Spleen (tissue), 11 donors: ENCODE results near the gene PLXNB1. TPM values are rescaled to one million over a fixed set of nuclear protein-coding genes. Genes with fewer than 3 reads are reported as not detected.
A peak's percentile ranks its signal among the peaks of the same experiment; 100 is the strongest.

Experiments used
- DNase-seq: peaks from one replicate; pipeline ENCODE4 v3.0.0-alpha.2; 2020
- H3K27ac ChIP-seq, 8 donors: fragments of 200-600 bp; sonication (generic) in 7 of 8; 1 replicate in 4 of 8; 2 replicates in 4 of 8; pipeline versions ENCODE4 v1.5.0 to v1.8.0; 2016 to 2021; ENCODE audit warnings: inconsistent platforms in 4 of 8, mild to moderate bottlenecking in 4 of 8, moderate library complexity in 1 of 8
- H3K27me3 ChIP-seq, 7 donors: fragments of 200-600 bp; sonication (generic) in 6 of 7; replicated peaks in 1 of 7; 1 replicate in 4 of 7; 2 replicates in 3 of 7; pipeline versions ENCODE4 v1.5.0 to v1.8.0; 2016 to 2021; ENCODE audit warnings: inconsistent platforms in 3 of 7, mild to moderate bottlenecking in 1 of 7
- H3K36me3 ChIP-seq, 6 donors: fragments of 200-600 bp; sonication (generic) in 5 of 6; 1 replicate in 4 of 6; 2 replicates in 2 of 6; pipeline versions ENCODE4 v1.5.0 to v1.8.0; 2016 to 2021; ENCODE audit warnings: inconsistent platforms in 2 of 6
- H3K4me1 ChIP-seq, 6 donors: fragments of 200-600 bp; sonication (generic) in 5 of 6; 1 replicate in 3 of 6; 2 replicates in 3 of 6; pipeline versions ENCODE4 v1.5.0 to v1.8.0; 2016 to 2021; ENCODE audit warnings: inconsistent platforms in 3 of 6
- H3K4me3 ChIP-seq, 8 donors: fragments of 200-600 bp; sonication (generic) in 7 of 8; 1 replicate in 4 of 8; 2 replicates in 4 of 8; pipeline versions ENCODE4 v1.5.0 to v1.8.0; 2016 to 2021; ENCODE audit warnings: inconsistent platforms in 4 of 8, mild to moderate bottlenecking in 4 of 8, moderate library complexity in 2 of 8
- H3K9me3 ChIP-seq, 8 donors: fragments of 200-600 bp; sonication (generic) in 7 of 8; 1 replicate in 4 of 8; 2 replicates in 4 of 8; pipeline versions ENCODE4 v1.5.0 to v1.8.0; 2016 to 2021; ENCODE audit warnings: inconsistent platforms in 4 of 8
- POLR2A ChIP-seq, 3 donors: fragments of 450-650 bp; IDR thresholded peaks; one replicate each; pipeline ENCODE4 v1.5.1; 2017; ENCODE audit warnings: antibody characterized with exemption in 3 of 3, mild to moderate bottlenecking in 1 of 3
- POLR2AphosphoS5 ChIP-seq, 3 donors: sonication (generic); formaldehyde crosslinking; IDR thresholded peaks; one replicate each; pipeline ENCODE4 v1.5.1; 2017; ENCODE audit warnings: antibody characterized with exemption in 3 of 3
- WGBS, 5 donors: extraction: QIAGEN DNeasy Blood & Tissue Kit in 3 of 5; methylation state at CpG; one replicate each; pipeline versions ENCODE4 v1.1.5 to v1.1.7; 2013 to 2018; 5-methylcytosine and 5-hydroxymethylcytosine counted together
- intact Hi-C: fragments of 100-400 bp; cut with DNase I; formaldehyde crosslinking; loops from one replicate; pipeline ENCODE4 v1.15.0; 2023; ENCODE audit warnings: low total_unique reads
- polyA plus RNA-seq, 3 donors: library from polyadenylated mRNA; stranded (reverse); fragments of 200-250 nt; gene quantifications; one replicate each; pipeline ENCODE4 v1.2.1, GENCODE V29; 2013
- total RNA-seq, 7 donors: library from RNA; depleted of rRNA in 3 of 7; stranded (reverse); fragments of >200 nt in 3 of 7; fragmentation: NEBNext Ultra II Directional in 4 of 7; extraction: Animal tissue kit (Norgen Biotek cat#: 25700) in 4 of 7; gene quantifications; one replicate each; pipeline versions ENCODE4 v1.1.0 to v1.2.1, GENCODE V29; 2016 to 2021
- TF ChIP-seq, protein P1 (sequence below), 11 experiments: fragments of 200-600 bp in 7 of 11; fragments of 450-650 bp in 4 of 11; sonication (generic) in 4 of 11; IDR thresholded peaks in 8 of 11; conservative IDR thresholded peaks in 3 of 11; 1 replicate in 7 of 11; 2 replicates in 4 of 11; pipeline versions ENCODE4 v1.4.0 to v1.8.0; 2016 to 2021; ENCODE audit warnings: antibody characterized with exemption in 11 of 11, inconsistent platforms in 4 of 11, mild to moderate bottlenecking in 1 of 11
- donor health status: healthy with polysubstance abuse.
- donor health status: DM: no; HTN: no; CAD: no; lungs with moderate emphysema.
- donor health status: DM: no; HTN: no; CAD: no.
- donor health status: Bipolar disorder and iron deficiency.
- donor health status: healthy.
- donor health status: DM: no; HTN: no; CAD: no.
- donor health status: DM: yes; HTN: yes; CAD: no.

The PLXNB1 gene
- total and polyA plus RNA-seq, 10 donors = 12.3 to 95.9 (median 54.2) TPM

DNA sequence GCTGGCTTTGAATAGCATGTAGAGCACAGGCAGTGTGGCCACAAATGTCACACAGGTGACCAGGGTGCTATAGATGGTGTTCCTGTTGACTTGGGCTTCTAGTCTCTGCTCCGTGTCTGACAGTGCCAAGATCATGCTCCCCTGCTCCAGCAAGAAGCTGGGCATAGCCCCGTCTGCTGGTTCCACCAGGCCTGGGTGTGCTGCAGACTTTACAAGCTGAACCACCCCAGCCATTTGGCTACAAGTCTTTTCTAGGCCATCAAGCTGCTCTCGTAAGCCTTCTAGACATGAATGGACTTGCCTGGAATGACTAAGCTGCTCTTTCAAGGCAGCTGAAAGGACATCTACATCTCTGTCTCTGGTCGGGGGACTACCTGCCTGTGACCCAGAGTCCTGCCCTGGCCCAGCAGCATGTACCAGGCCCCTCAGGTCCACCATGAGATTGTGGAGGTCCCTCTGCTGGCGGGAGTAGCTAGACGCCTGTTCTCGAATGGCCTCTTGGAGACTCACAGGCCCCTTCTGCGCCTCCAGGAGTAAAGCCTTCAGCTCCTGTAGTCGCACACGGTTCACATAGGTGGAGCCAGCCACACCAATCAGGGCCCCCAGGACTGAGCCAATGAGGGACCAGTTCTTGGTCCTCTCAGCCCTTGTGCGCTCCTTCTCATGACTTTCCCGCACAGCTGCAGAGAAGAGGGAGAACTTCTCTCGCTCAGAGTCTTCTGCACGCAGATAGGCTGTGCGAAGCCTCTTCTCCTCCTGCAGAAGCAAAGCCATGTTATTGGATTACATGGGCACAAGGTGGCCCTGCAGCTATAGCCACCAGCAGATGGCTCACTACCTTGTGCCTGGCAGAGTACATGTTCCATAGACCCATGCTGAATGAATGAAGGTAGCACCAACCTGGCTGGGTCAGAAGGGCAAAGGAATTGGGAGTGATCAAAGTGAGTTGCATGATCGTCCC, 2.8 kb upstream of the PLXNB1 start:
- peak overlapping the region in 7 of 8 donors; percentile 5 to 56 (median 32) for H3K4me3 ChIP-seq
- peaks cover 11 to 85% (median 58%) of the 10 kb centered on the region in 6 donors for H3K4me1 ChIP-seq
- no peaks in the 10 kb centered on the region for H3K9me3 ChIP-seq
- DNase-seq = peak; percentile 51
- 78 to 91% (median 88%) methylated on average over 10 to 16 of the region's 16 CpGs for WGBS, 5 donors
- peaks cover 0 to 34% (median 18%) of the 10 kb centered on the region in 6 donors for H3K36me3 ChIP-seq
- H3K27ac ChIP-seq = peak overlapping the region in 6 of 8 donors; percentile 27 to 89 (median 74)
- TF ChIP-seq POLR2A (IDR thresholded peaks at IDR 0.05) (no peak), POLR2AphosphoS5 (IDR thresholded peaks at IDR 0.05) (no peak)
- TF ChIP-seq, protein P1, sequence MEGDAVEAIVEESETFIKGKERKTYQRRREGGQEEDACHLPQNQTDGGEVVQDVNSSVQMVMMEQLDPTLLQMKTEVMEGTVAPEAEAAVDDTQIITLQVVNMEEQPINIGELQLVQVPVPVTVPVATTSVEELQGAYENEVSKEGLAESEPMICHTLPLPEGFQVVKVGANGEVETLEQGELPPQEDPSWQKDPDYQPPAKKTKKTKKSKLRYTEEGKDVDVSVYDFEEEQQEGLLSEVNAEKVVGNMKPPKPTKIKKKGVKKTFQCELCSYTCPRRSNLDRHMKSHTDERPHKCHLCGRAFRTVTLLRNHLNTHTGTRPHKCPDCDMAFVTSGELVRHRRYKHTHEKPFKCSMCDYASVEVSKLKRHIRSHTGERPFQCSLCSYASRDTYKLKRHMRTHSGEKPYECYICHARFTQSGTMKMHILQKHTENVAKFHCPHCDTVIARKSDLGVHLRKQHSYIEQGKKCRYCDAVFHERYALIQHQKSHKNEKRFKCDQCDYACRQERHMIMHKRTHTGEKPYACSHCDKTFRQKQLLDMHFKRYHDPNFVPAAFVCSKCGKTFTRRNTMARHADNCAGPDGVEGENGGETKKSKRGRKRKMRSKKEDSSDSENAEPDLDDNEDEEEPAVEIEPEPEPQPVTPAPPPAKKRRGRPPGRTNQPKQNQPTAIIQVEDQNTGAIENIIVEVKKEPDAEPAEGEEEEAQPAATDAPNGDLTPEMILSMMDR (IDR thresholded peaks at IDR 0.05 in 8 of 11, conservative IDR thresholded peaks at IDR 0.05 in 3 of 11) = peak in 3 of 11 experiments; percentile 21 to 25 (median 21)
- intact Hi-C loops = loop anchor here (10.0 kb wide), 1 partner anchor 158 kb away; no protein-coding TSS in a partner anchor
- peaks cover 0 to 25% (median 9%) of the 10 kb centered on the region in 7 donors for H3K27me3 ChIP-seq

DNA sequence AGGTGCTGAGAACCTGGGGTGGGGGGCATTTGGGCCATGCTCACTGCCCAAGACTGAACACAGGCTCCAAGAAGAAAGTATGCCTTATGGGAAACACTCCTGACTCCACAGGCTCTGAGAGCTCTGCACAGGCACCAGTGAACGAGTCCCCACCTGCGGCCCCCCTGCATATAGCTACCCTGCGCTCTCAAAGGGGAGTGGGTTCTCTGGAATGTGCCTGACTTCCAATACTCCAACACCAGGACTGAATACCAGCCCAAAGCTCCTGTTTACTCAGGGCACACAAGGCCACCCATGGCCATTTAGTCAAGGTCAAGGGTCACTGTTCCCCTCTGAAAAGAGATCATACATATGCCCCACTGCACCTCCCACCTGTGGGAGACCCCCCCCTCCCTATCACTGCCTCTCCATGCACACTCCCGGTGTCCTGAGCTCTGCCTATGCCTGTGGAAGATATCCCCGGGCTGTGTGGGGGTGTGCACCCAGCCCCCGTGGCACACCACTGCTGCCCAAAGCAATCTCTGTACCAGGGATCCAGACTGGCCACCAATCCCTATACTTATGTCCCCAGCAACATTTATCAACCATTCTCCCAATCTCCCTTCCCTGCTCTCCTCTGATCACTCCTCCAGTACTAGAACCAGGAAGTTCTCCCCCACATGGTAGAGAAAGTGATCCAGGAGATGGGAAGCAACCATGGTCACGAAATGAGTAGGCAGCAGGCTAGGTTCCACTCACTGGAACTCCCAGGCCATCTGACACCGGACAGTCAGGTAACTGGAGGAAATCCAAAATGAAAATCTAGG, 1.5 kb upstream of the PLXNB1 start:
- Histone ChIP-seq H3K27ac (peak overlapping the region in 5 of 8 donors; percentile 4 to 89 (median 85)), H3K36me3 (peaks cover 0 to 34% (median 18%) of the 10 kb centered on the region in 6 donors), H3K27me3 (peaks cover 0 to 25% (median 9%) of the 10 kb centered on the region in 7 donors), H3K4me1 (peaks cover 15 to 96% (median 63%) of the 10 kb centered on the region in 6 donors), H3K4me3 (no peak overlapping the region), H3K9me3 (no peaks in the 10 kb centered on the region)
- peak; percentile 43 for DNase-seq
- WGBS, 5 donors = 83 to 95% (median 88%) methylated on average over 7 to 8 of the region's 8 CpGs
- intact Hi-C loops = loop anchor here (10.0 kb wide), 1 partner anchor 157 kb away; no protein-coding TSS in a partner anchor
- TF ChIP-seq, protein P1 (IDR thresholded peaks at IDR 0.05 in 8 of 11, conservative IDR thresholded peaks at IDR 0.05 in 3 of 11) = no peak
- TF ChIP-seq POLR2A (IDR thresholded peaks at IDR 0.05) (no peak), POLR2AphosphoS5 (IDR thresholded peaks at IDR 0.05) (no peak)

DNA sequence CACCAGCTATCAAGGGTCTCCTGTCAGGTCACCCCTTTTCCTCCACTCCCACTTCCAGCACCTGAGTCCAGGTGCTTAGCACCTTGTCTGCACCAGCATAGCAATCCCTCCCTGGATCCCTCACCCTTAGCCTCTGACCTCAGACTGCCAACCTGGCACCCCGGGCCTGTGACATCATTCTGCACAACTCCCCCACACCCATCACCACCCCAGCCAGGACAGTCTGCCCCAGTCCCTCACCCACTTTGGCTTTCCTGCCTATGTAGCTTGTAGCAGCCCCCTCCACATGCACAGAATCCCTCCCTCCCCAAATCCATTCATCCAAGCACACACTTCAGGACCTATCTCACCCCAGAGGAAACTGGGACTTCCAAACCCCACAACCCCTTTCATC, 819 bp upstream of the PLXNB1 start:
- no peak for DNase-seq
- peak overlapping the region in 5 of 8 donors; percentile 82 to 89 (median 86) for H3K27ac ChIP-seq
- intact Hi-C loops = loop anchor here (10.0 kb wide), 1 partner anchor 156 kb away; no protein-coding TSS in a partner anchor
- no peaks in the 10 kb centered on the region for H3K9me3 ChIP-seq
- H3K4me1 ChIP-seq = peaks cover 10 to 96% (median 59%) of the 10 kb centered on the region in 6 donors
- peaks cover 0 to 25% (median 9%) of the 10 kb centered on the region in 7 donors for H3K27me3 ChIP-seq
- H3K36me3 ChIP-seq = peaks cover 0 to 34% (median 18%) of the 10 kb centered on the region in 6 donors
- H3K4me3 ChIP-seq = peak overlapping the region in 1 of 8 donors; percentile 82
- WGBS, 5 donors = 85 to 95% (median 90%) methylated on average over 1 of the region's 1 CpG
- TF ChIP-seq POLR2A (IDR thresholded peaks at IDR 0.05) = no peak
- TF ChIP-seq, protein P1 (IDR thresholded peaks at IDR 0.05 in 8 of 11, conservative IDR thresholded peaks at IDR 0.05 in 3 of 11) = no peak
- TF ChIP-seq POLR2AphosphoS5 (IDR thresholded peaks at IDR 0.05) = no peak
